GM12864 (cell line): Measurements from ENCODE around the gene TAAR2.

Experiments
- DNase-seq: peaks from one replicate; pipeline ENCODE4 v3.0.0-alpha.2; 2011; ENCODE audit warnings: low read depth
- H3K4me3 ChIP-seq: 2 replicates; pipeline ENCODE4 v1.5.1; 2011; ENCODE audit warnings: mild to moderate bottlenecking, low read depth, low read length, control low read depth
- CTCF ChIP-seq: IDR thresholded peaks from 2 replicates; pipeline ENCODE4 v1.5.1; 2011; ENCODE audit warnings: low read depth, mild to moderate bottlenecking, moderate library complexity, low read length, control low read depth, inconsistent platforms; ENCODE audit errors: missing control alignments

TAAR2 gene

GRCh38 chr6:132592855-132593254, 31.2 kb downstream of the TAAR2 start:
- TF ChIP-seq CTCF = no peak
- DNase-seq = no peak
- no peak overlapping the region for H3K4me3 ChIP-seq

GRCh38 chr6:132590362-132590761, 33.7 kb downstream of the TAAR2 start:
- no peak for TF ChIP-seq CTCF
- DNase-seq = no peak
- H3K4me3 ChIP-seq = no peak overlapping the region

- no peak for TF ChIP-seq CTCF
- H3K4me3 ChIP-seq = no peak within 1 kb of the TSS
- no peak for DNase-seq
Observed at GRCh38 chr6:132589454-132589853, 34.6 kb downstream of the TAAR2 start, which contains the start of gene TAAR5. Gene TAAR5 (minus strand): TSS chr6:132589741. CDS start chr6:132589686, 55 bp downstream.

- no peak overlapping the region for H3K4me3 ChIP-seq
- no peak for DNase-seq
- TF ChIP-seq CTCF = no peak
Observed at GRCh38 chr6:132587424-132587823, 36.7 kb downstream of the TAAR2 start.

- no peak for TF ChIP-seq CTCF
- DNase-seq = no peak
- H3K4me3 ChIP-seq = no peak overlapping the region
Observed at GRCh38 chr6:132584698-132585097, 39.4 kb downstream of the TAAR2 start.

GRCh38 chr6:132571774-132572173, 52.3 kb downstream of the TAAR2 start:
- DNase-seq = no peak
- TF ChIP-seq CTCF = no peak
- no peak overlapping the region for H3K4me3 ChIP-seq

GRCh38 chr6:132570221-132570777, 53.8 kb downstream of the TAAR2 start, which contains the start of gene TAAR6:
Gene TAAR6 (plus strand): TSS chr6:132570322. CDS start chr6:132570322, 0 bp downstream.
- no peak within 1 kb of the TSS for H3K4me3 ChIP-seq
- no peak for TF ChIP-seq CTCF
- no peak for DNase-seq
